Measurements from ENCODE around the gene ATXN10. TPM values are rescaled to one million over a fixed set of nuclear protein-coding genes. Genes with fewer than 3 reads are reported as not detected.

Gene ATXN10
- total RNA-seq, 4 donors from 2014 or later, result 79.0 to 152 (median 88.3) TPM

DNA sequence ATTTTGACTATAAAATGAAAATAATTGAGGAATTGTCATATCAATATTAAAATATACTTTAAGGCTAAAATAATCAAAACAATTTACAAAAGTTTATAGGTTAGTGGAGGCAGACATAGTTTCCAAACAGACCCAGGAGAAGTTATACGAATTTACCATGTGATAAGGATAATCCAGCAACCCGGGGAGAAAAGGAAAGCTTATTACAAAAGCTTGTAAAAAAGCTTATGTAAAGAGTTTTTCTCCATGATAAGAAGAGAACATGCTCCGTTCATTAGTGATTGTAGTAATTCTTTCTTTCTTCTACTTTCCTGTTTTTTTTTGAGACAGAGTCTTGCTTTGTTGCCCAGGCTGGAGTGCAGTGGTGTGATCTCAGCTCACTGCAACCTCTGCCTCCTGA lies 79.0 kb downstream of the ATXN10 start:
- Histone ChIP-seq H3K27me3 (no peaks in the 10 kb centered on the region), H3K4me3 (no peak overlapping the region), H3K27ac (peak overlapping the region in 1 of 4 donors; percentile 7), H3K4me1 (peaks cover 0 to 56% (median 13%) of the 10 kb centered on the region in 3 donors), H3K36me3 (peaks cover 0 to 5% (median 0%) of the 10 kb centered on the region in 3 donors), H3K9me3 (no peaks in the 10 kb centered on the region)
- WGBS, 2 donors, result 82 to 92% methylated on average over 3 of the region's 3 CpGs
- intact Hi-C loops (cut with DNase I), result no loop called here
- DNase-seq, result no peak
- TF ChIP-seq CTCF (IDR thresholded peaks at IDR 0.05), result no peak

- no peak for TF ChIP-seq POLR2A (IDR thresholded peaks at IDR 0.05)
- TF ChIP-seq CTCF (IDR thresholded peaks at IDR 0.05), result no peak
- no peak for DNase-seq
- intact Hi-C loops (cut with DNase I), result no loop called here
- no peaks in the 10 kb centered on the region for H3K9me3 ChIP-seq
- H3K36me3 ChIP-seq, result peaks cover 0 to 5% (median 0%) of the 10 kb centered on the region in 3 donors
- 67 to 74% methylated on average over 2 of the region's 2 CpGs for WGBS, 2 donors
- H3K27ac ChIP-seq, result no peak overlapping the region
- no peaks in the 10 kb centered on the region for H3K27me3 ChIP-seq
- peaks cover 3 to 62% (median 19%) of the 10 kb centered on the region in 3 donors for H3K4me1 ChIP-seq
- H3K4me3 ChIP-seq, result no peak overlapping the region
These were observed 80.4 kb downstream of the ATXN10 start for GRCh38 chr22:45752036-45752435.

GRCh38 chr22:45754822-45755221 lies 83.2 kb downstream of the ATXN10 start:
- 54 to 73% methylated on average over 3 of the region's 3 CpGs for WGBS, 2 donors
- no peaks in the 10 kb centered on the region for H3K27me3 ChIP-seq
- H3K9me3 ChIP-seq, result no peaks in the 10 kb centered on the region
- peaks cover 0 to 5% (median 0%) of the 10 kb centered on the region in 3 donors for H3K36me3 ChIP-seq
- peaks cover 6 to 59% (median 15%) of the 10 kb centered on the region in 3 donors for H3K4me1 ChIP-seq
- no peak for TF ChIP-seq CTCF (IDR thresholded peaks at IDR 0.05)
- TF ChIP-seq POLR2A (IDR thresholded peaks at IDR 0.05), result no peak
- DNase-seq, result no peak
- no peak overlapping the region for H3K4me3 ChIP-seq
- intact Hi-C loops (cut with DNase I), result no loop called here
- no peak overlapping the region for H3K27ac ChIP-seq

- Histone ChIP-seq H3K27ac (peak overlapping the region; percentile 10 to 60 (median 32)), H3K4me1 (peaks cover 6 to 52% (median 15%) of the 10 kb centered on the region in 3 donors), H3K4me3 (no peak overlapping the region), H3K36me3 (peaks cover 0 to 5% (median 0%) of the 10 kb centered on the region in 3 donors), H3K9me3 (no peaks in the 10 kb centered on the region), H3K27me3 (no peaks in the 10 kb centered on the region)
- no peak for DNase-seq
- TF ChIP-seq CTCF (IDR thresholded peaks at IDR 0.05), result no peak
- no peak for TF ChIP-seq POLR2A (IDR thresholded peaks at IDR 0.05)
- WGBS, 2 donors, result 8 to 59% methylated on average over 1 of the region's 1 CpG
- intact Hi-C loops (cut with DNase I), result no loop called here
These were observed 84.9 kb downstream of the ATXN10 start for GRCh38 chr22:45756558-45756957.

GRCh38 chr22:45757068-45757467 lies 85.4 kb downstream of the ATXN10 start:
- H3K36me3 ChIP-seq, result peaks cover 0 to 5% (median 0%) of the 10 kb centered on the region in 3 donors
- peak overlapping the region; percentile 10 to 60 (median 32) for H3K27ac ChIP-seq
- 19 to 44% methylated on average over 11 to 14 of the region's 14 CpGs for WGBS, 2 donors
- DNase-seq, result no peak
- no peaks in the 10 kb centered on the region for H3K9me3 ChIP-seq
- H3K4me3 ChIP-seq, result no peak overlapping the region
- no peaks in the 10 kb centered on the region for H3K27me3 ChIP-seq
- intact Hi-C loops (cut with DNase I), result no loop called here
- TF ChIP-seq CTCF (IDR thresholded peaks at IDR 0.05) (peak in 1 of 6 experiments; percentile 21), POLR2A (IDR thresholded peaks at IDR 0.05) (no peak)
- peaks cover 6 to 52% (median 15%) of the 10 kb centered on the region in 3 donors for H3K4me1 ChIP-seq

All from esophagus squamous epithelium (tissue), 5 donors.